Duodenal mucosa (tissue), 2 donors: ENCODE measurements around the gene SLC35A1.

ENCODE experiments used
- H3K27ac ChIP-seq: one replicate; pipeline ENCODE4 v1.7.0; 2013; ENCODE audit warnings: low read depth, low read length
- H3K27me3 ChIP-seq, 2 donors: one replicate each; pipeline ENCODE4 v1.7.0; 2013; ENCODE audit warnings: low read length in 2 of 2, control low read depth in 1 of 2; ENCODE audit not compliant: insufficient read depth in 2 of 2, control insufficient read depth in 1 of 2
- H3K36me3 ChIP-seq, 2 donors: one replicate each; pipeline ENCODE4 v1.7.0; 2013; ENCODE audit warnings: low read length in 2 of 2, control low read depth in 1 of 2; ENCODE audit not compliant: insufficient read depth in 2 of 2, control insufficient read depth in 1 of 2
- H3K4me1 ChIP-seq, 2 donors: one replicate each; pipeline ENCODE4 v1.7.0; 2013; ENCODE audit warnings: low read length in 2 of 2, control low read depth in 1 of 2; ENCODE audit not compliant: insufficient read depth in 2 of 2, control insufficient read depth in 1 of 2
- H3K4me3 ChIP-seq, 2 donors: one replicate each; pipeline ENCODE4 v1.7.0; 2013; ENCODE audit warnings: low read length in 2 of 2, low read depth in 1 of 2
- H3K9ac ChIP-seq, 2 donors: one replicate each; pipeline ENCODE4 v1.7.0; 2013; ENCODE audit warnings: low read length in 2 of 2, low read depth in 1 of 2
- H3K9me3 ChIP-seq, 2 donors: one replicate each; pipeline ENCODE4 v1.7.0; 2013; ENCODE audit warnings: low read length in 2 of 2, control low read depth in 1 of 2; ENCODE audit not compliant: control insufficient read depth in 1 of 2

The SLC35A1 gene

GRCh38 chr6:87543696-87544473, 71.1 kb downstream of the SLC35A1 start:
- no peak overlapping the region for H3K9ac ChIP-seq
- H3K27me3 ChIP-seq, result no peaks in the 10 kb centered on the region
- peaks cover 33 to 46% of the 10 kb centered on the region in 2 donors for H3K36me3 ChIP-seq
- no peak overlapping the region for H3K27ac ChIP-seq
- peaks cover 4 to 6% of the 10 kb centered on the region in 2 donors for H3K9me3 ChIP-seq
- no peaks in the 10 kb centered on the region for H3K4me1 ChIP-seq
- no peak overlapping the region for H3K4me3 ChIP-seq

DNA sequence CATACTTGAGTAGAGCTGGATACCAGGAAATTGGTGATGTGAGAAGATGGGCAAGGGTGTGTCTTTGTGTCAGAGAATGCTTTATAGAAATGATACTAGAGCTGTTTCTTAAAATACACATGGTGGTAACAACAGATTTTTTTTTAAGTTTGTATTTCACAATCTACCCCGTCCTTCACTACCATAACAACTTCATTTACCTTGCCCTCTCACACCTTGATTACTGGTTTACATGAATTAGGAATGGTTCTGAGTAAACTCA, 71.6 kb downstream of the SLC35A1 start:
- no peaks in the 10 kb centered on the region for H3K27me3 ChIP-seq
- H3K36me3 ChIP-seq, result peaks cover 33 to 42% of the 10 kb centered on the region in 2 donors
- H3K27ac ChIP-seq, result no peak overlapping the region
- no peak overlapping the region for H3K9ac ChIP-seq
- peaks cover 3 to 4% of the 10 kb centered on the region in 2 donors for H3K9me3 ChIP-seq
- no peak overlapping the region for H3K4me3 ChIP-seq
- H3K4me1 ChIP-seq, result no peaks in the 10 kb centered on the region

DNA sequence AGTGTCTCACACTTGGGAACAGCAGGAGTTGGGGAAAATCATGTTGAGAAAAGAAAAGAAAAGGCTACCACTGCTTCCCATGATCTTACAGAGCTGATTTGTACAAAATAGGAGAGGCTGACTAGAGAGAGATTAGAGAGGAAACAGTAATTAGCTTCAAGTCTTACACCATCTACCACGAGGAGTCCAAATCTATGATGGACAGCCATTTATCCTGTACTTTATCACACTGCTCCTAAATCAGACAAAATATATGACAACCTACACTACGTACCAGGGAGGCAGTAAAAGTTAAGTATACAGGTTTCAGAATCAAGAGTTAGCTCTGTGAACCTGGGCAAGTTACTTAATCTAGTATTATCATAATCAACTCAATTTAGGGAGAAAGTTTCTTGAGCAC, 79.0 kb downstream of the SLC35A1 start:
- no peak overlapping the region for H3K4me3 ChIP-seq
- H3K9ac ChIP-seq, result no peak overlapping the region
- no peaks in the 10 kb centered on the region for H3K4me1 ChIP-seq
- peaks cover 22 to 37% of the 10 kb centered on the region in 2 donors for H3K36me3 ChIP-seq
- H3K9me3 ChIP-seq, result no peaks in the 10 kb centered on the region
- H3K27ac ChIP-seq, result no peak overlapping the region
- H3K27me3 ChIP-seq, result no peaks in the 10 kb centered on the region

DNA sequence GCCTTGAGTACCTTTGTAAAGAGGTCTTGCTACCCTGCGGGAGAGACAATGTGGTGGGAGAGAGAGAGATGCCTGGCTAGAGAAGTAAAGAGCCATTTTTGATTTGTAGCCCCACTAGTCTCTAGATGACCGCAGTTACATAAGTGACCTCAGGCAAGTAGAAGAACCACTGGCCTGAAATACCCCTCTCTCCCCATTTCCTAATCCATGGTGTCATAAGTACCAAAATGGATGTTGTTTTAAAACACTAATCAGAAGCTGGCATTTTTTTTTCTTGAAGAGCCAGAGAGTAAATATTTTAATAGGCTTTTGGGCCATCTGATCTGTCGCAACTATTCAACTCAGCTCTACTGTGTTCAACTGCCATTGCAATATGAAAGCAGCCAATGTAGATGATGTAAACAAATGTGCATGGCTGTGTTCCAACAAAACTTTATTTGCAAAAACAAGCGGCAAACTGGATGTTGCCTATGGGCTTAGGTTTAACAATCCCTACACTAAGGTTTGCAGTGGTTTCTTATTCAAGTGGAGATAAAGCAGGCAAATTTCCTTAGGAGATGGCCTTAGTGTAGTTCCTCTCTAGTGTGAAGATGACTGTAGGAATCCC, 80.5 kb downstream of the SLC35A1 start:
- no peaks in the 10 kb centered on the region for H3K27me3 ChIP-seq
- no peak overlapping the region for H3K4me3 ChIP-seq
- no peak overlapping the region for H3K27ac ChIP-seq
- no peaks in the 10 kb centered on the region for H3K4me1 ChIP-seq
- peaks cover 25 to 33% of the 10 kb centered on the region in 2 donors for H3K36me3 ChIP-seq
- H3K9me3 ChIP-seq, result no peaks in the 10 kb centered on the region
- no peak overlapping the region for H3K9ac ChIP-seq

DNA sequence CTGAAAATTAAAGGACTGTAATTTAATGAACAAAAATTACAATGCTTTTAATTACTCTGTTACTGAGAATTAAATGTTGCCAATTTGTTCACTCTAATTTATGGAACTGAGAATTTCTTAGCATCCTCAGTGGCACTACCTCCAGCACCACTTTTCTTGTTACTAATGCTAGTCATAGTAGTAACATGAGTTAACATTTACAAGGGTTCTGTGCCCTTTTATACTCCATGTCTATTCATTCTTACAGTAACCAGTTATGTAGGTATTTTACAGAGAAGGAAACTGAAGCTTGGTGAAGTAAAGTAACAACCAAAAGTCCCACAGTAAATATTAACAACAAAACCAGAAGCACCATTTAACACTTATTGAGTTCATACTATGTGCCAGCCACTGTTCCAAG, 82.7 kb downstream of the SLC35A1 start:
- Histone ChIP-seq H3K9ac (no peak overlapping the region), H3K27me3 (no peaks in the 10 kb centered on the region), H3K36me3 (peaks cover 26 to 41% of the 10 kb centered on the region in 2 donors), H3K27ac (no peak overlapping the region), H3K4me3 (no peak overlapping the region), H3K4me1 (no peaks in the 10 kb centered on the region), H3K9me3 (no peaks in the 10 kb centered on the region)

DNA sequence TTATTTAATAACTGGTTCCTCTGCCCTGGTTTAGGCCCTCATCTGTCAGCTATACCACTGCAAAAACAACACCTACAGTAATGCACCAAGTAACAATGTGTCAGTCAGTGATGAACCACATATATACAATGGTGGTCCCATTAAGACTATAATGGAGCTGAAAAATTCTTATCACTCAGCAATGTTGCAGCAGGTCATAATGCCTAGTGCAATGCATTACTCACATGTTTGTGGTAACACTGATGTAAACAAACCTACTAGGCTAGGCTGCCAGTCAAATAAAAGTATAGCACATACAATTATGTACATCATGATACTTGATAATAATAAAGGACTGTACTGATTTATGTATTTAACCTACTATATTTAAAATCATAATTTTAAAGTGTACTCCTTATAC, 85.7 kb downstream of the SLC35A1 start:
- no peak overlapping the region for H3K9ac ChIP-seq
- no peak overlapping the region for H3K4me3 ChIP-seq
- H3K4me1 ChIP-seq, result no peaks in the 10 kb centered on the region
- no peak overlapping the region for H3K27ac ChIP-seq
- H3K9me3 ChIP-seq, result no peaks in the 10 kb centered on the region
- H3K36me3 ChIP-seq, result peaks cover 22 to 52% of the 10 kb centered on the region in 2 donors
- no peaks in the 10 kb centered on the region for H3K27me3 ChIP-seq

DNA sequence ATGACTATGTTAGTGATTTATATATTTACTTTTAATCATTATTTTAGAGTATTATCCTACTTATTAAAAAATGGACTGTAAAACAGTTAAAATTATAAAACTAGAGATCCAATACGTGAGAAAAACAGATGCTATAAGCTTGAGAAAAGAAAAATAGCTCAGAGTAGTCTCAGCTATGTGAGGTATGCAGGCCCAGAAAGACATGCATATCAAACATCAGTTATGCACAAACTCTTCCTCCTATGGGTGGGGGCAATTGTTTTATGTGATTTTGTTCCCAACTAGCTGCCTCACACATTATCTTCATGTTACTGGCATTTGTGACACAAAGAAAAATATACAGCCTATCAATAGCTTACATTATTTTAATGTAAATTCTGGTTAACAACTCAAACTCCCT, 88.2 kb downstream of the SLC35A1 start:
- Histone ChIP-seq H3K9me3 (no peaks in the 10 kb centered on the region), H3K36me3 (peaks cover 18 to 36% of the 10 kb centered on the region in 2 donors), H3K27me3 (no peaks in the 10 kb centered on the region), H3K9ac (no peak overlapping the region), H3K4me1 (no peaks in the 10 kb centered on the region), H3K27ac (no peak overlapping the region), H3K4me3 (no peak overlapping the region)
